ENCODE results near the gene GIPC1.
A peak's percentile ranks its signal among the peaks of the same experiment; 100 is the strongest.
"Not testable (repeated sequence)": the region's sequence is repeated elsewhere in the genome, so short reads cannot be mapped to it uniquely, and the experiment has no call there.

Gene GIPC1

DNA sequence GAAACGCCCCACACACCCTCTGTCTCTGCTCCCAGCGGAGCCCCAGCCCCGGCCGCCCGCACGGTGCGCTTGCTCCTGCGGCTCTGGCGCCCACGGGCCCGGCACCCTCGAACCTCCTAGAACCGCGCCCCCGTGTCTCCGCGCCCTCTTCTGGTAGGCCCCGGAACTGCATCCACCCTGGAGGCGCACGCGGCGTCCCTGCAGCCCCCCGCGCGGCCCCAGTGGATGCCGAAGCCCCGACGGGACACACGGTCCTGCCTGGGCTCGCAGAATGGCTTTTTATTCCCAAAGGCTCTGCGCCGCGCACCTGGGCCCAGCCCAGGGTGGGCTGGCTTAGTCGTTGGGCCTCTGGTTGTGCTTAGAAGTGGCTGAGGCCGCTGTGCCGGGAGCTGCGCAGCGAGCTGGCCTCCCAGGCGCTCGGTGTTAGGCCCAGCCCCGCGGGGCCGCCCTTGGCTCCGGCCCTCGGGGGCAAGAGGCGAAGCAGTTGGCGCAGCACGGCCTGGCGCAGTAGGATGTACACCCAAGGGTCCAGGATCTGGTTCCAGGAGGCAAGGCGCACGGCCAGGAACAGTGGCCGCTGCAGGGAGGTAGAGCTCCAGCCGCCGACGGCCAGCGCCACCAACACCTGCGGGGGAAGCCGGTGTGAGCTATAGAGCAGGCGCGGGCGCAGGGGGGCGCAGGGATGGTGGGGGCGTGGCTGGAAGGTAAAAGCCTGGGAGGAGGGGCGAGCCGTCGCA lies 23.6 kb downstream of the GIPC1 start:
- no peak for DNase-seq (ENCODE audit: low spot score)
- no peak for FAIRE-seq

DNA sequence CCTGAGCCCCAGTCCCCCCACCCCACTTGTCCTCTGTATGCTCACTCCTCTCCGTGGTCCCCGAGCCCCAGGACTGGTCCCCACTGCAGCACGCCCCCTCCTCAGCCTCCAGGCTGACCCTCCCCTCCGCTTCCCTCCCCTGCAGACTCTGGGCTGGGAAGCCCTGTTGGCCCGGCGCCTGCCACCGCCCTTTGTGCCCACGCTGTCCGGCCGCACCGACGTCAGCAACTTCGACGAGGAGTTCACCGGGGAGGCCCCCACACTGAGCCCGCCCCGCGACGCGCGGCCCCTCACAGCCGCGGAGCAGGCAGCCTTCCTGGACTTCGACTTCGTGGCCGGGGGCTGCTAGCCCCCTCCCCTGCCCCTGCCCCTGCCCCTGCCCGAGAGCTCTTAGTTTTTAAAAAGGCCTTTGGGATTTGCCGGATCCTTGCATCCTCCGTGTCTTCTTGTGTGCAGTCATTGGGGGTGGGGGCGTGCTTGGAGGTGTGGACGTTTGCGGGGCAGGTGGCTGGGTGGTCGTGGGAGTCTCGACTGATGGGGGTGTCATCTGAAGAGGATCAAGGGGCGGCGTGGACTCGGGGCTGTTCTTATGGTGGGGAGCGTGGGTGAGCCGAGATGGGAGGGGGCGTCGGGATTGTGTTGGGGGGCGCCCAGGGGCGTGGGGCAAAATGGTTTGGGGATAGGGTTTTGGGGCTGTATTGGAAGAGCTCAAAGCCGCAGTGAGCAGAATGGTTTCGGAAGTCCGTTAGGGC lies 24.3 kb downstream of the GIPC1 start:
- DNase-seq (ENCODE audit: low spot score) = no peak
- FAIRE-seq = no peak

DNA sequence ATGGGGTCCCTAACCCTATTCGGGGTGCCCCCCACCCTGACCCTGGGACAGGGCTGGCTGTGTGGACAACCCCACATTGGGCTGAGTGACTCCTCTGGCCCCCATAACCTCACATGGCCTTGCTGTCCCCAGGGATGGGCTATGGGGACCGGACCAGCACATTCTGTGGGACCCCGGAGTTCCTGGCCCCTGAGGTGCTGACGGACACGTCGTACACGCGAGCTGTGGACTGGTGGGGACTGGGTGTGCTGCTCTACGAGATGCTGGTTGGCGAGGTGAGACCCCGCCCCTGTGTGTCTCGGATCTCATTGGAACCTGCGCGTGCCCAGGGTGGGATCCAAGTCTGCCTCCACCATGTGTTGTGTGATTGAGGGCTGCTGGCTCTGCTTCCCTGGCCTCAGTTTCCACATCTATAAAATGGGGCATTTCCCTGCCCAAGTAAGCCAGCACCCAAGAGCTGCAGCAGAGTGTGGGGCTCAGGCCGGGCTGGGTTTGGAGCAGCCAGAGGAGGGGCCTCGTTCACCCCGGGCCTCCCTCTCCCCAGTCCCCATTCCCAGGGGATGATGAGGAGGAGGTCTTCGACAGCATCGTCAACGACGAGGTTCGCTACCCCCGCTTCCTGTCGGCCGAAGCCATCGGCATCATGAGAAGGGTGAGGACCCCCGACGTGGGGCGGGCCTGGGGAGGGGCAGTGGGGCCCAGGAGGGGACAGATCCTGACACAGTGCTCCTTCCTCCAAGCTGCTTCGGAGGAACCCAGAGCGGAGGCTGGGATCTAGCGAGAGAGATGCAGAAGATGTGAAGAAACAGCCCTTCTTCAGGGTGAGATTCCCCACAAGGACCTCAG lies 25.7 kb downstream of the GIPC1 start:
- FAIRE-seq (no peak), DNase-seq (ENCODE audit: low spot score) (no peak)

DNA sequence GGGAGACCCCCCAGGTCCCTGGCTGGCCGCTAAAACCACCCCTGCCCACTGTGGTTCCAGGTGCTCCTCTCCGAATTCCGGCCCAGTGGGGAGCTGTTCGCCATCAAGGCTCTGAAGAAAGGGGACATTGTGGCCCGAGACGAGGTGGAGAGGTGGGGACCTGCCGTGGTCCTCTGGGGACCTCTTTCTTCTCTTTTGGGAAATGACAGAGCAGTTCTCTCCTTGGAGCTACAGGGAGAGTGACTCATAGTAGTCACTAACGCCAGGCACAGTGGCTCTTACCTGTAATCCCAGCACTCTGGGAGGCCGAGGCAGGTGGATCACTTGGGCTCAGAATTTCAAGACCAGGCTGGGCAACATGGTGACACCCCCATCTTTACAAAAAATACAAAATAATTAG lies 28.1 kb downstream of the GIPC1 start:
- FAIRE-seq (no peak), DNase-seq (ENCODE audit: low spot score) (no peak)

DNA sequence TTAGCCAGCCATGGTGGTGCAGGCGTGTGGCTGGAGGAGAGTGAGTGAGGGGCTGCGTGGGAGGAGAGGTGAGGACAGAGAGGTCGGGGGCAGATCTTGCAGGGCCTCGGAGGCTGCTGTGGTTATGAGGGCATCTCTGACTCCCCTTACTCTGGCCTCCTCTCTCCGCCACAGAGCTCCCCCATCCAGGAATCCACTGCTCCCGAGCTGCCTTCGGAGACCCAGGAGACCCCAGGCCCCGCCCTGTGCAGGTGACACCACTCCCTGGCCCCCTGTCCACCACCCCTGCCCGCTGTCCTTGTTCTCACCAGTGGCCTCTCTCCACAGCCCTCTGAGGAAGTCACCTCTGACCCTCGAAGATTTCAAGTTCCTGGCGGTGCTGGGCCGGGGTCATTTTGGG lies 28.5 kb downstream of the GIPC1 start:
- DNase-seq (ENCODE audit: low spot score) (no peak), FAIRE-seq (no peak)

DNA sequence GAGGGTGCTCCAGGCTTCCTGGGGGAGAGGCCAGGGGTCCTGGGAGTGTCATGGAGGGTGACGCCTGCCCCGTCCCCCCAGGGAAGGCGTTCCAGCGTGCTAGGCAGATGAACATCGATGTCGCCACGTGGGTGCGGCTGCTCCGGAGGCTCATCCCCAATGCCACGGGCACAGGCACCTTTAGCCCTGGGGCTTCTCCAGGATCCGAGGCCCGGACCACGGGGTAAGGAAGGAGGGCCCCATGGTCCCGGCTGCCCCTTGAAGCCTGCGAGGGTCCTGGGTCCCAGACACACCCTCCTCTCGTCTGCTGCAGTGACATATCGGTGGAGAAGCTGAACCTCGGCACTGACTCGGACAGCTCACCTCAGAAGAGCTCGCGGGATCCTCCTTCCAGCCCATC lies 32.2 kb downstream of the GIPC1 start:
- no peak for FAIRE-seq
- no peak for DNase-seq (ENCODE audit: low spot score)

DNA sequence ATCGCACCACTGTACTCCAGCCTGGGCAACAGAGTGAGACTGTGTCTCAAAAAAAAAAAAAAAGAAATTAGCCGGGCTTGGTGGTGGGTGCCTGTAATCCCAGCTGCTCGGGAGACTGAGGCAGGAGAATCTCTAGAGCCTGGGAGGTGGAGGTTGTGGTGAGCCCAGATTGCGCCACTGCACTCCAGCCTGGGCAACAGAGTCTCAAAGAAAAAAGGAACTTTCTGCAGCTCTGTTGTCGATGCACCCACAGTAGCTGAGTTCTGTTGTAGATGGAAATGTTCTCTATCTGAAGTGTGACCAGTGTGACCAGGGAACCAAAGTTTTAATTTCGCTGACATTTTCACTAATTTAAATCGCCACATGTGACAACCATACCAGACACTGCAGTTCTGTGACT lies 33.5 kb downstream of the GIPC1 start:
- DNase-seq (ENCODE audit: low spot score) = not testable (repeated sequence)

DNA sequence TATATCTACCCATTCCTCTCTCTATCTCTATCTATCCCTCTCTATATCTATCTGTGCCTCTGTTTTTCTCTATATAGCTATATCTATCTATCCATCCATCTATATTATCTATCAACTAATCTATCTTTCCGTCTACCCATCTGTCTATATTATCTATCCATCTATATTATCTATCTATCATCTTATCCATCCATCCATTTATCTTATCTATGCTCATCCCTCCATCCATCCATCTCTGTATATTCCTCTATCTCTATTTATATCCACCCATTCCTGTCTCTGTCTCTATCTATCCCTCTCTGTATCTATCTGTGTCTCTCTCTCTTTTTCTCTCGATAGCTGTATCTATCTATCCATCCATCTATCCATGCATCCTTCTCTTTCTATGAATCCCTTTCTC lies 35.0 kb downstream of the GIPC1 start:
- FAIRE-seq = no peak
- DNase-seq (ENCODE audit: low spot score) = no peak

More for the DNA sequence above, 33.5 kb downstream of the GIPC1 start:
- FAIRE-seq = not testable (repeated sequence)

DNA sequence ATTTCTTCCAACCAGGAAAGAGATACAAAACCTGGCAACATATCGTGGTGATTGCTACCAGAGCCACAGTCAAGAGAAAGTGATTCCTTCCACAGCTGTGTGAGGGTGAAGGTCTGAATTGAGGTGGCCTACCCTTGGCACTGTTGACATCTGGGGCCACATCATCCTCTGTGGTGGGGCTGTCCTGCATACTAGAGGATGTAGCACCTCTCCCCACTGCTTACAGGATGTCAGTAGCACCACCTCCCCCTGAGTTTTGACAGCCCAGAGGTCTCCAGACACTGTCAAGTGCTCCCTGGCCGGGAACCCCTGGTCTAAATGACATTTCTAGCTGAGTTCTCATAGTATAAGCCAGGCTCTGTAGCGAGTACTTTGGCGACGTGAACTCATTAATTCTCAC lies 36.2 kb downstream of the GIPC1 start:
- no peak for FAIRE-seq
- no peak for DNase-seq (ENCODE audit: low spot score)

DNA sequence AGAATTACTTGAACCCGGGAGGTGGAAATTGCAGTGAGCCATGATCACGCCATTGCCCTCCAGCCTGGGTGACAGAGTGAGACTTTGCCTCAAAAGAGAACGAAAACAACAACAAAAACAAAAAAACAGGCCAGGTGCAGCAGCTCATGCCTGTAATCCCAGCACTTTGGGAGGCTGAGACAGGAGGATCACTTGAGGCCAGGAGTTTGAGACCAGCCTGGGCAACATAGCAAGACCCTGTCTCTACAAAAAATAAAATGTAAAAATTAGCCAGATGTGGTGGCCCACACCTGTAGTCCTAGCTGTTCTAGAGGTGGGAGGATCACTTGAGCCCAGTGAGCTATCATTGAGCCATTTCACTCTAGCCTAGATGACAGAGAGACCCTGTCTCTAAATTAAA lies 43.6 kb downstream of the GIPC1 start:
- not testable (repeated sequence) for FAIRE-seq; DNase-seq (ENCODE audit: low spot score)

DNA sequence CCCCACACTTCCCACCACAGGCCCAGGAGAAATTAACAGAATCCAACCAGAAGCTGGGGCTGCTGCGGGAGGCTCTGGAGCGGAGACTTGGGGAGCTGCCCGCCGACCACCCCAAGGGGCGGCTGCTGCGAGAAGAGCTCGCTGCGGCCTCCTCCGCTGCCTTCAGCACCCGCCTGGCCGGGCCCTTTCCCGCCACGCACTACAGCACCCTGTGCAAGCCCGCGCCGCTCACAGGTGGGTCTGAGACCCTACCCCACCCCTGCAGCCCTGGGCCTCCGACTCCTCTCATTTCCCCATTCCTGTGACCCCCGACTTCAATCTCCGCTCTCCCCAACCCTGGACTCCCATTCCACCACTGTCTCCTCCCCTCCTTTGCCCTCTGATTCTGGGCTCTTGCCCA lies 45.1 kb downstream of the GIPC1 start:
- FAIRE-seq (no peak), DNase-seq (ENCODE audit: low spot score) (no peak)

DNA sequence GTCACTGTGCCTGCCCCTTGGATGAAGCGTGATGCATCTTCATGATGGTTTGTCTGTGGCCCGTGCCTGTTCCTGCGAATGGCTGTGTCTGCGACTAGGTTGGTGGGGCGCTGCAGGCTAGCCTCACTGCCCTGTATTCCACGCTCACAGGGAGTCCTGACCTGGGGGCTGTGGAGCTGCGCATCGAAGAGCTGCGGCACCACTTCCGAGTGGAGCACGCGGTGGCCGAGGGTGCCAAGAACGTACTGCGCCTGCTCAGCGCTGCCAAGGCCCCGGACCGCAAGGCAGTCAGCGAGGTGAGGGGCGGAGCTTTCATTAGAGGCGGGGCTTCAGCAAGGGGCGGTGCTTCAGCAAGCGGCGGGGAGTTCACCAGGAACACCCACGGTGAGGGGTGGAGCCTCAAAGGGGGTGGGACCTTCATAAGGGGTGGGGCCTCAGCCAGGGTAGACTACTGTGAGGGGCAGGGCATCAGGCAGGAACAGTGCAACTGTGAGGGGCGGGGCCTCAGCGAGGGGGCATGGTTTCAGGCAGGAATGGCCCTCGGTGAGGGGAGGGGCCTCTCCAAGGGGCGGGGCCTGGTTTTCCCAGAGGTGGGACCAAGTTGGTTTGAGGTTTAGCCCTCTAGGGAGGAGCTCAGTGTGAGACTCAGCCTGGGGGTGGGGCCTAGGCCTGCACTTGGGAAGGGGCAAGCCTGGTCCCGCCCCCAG lies 45.6 kb downstream of the GIPC1 start:
- FAIRE-seq = no peak
- peak; percentile 17 for DNase-seq (ENCODE audit: low spot score)

DNA sequence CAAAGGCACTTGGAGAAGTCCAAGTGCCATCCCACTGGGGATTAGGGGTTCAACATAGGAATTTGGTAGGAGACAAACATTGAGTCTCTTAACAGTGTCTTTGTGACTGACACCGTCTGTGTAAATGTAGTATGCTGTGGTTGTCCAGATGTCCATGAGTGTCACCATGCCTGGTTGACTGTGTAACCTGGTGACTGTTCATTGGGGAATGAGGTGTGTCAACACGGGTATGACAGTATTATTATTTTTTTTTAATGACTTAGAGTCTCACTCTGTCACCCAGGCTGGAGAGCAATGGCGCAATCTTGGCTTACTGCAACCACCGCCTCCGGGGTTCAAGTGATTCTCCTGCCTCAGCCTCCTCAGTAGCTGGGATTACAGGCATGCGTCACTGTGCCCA lies 46.6 kb downstream of the GIPC1 start:
- peak; percentile 16 for DNase-seq (ENCODE audit: low spot score)
- no peak for FAIRE-seq

DNA sequence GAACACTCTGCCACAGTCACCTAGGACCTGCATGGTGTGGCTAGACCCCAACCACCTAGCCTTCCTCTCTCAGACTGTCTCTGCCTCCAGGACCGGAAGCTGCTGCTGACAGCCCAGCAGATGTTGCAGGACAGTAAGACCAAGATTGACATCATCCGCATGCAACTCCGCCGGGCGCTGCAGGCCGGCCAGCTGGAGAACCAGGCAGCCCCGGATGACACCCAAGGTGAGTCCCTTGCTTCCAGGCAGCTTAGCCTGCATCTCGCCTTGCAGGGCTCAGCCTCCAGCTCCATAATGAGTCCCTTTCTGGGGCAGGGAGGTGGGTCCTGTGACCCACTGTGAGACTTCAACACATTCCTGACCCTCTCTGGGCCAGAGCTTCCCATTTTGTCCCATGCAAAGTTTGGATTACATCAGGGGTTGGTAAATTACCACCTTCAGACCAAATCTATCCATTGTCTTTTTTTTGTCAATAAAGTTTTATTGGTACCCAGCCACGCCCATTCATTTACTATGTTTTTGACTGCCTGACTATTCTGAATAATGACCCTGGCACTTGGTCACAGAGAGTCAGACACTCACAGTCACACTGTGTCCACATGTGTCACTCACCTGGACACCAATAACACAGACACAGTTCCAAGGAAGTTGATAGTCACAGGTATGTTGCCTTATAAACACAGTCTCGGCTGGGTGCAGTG lies 49.4 kb downstream of the GIPC1 start:
- DNase-seq (ENCODE audit: low spot score) (no peak), FAIRE-seq (no peak)

DNA sequence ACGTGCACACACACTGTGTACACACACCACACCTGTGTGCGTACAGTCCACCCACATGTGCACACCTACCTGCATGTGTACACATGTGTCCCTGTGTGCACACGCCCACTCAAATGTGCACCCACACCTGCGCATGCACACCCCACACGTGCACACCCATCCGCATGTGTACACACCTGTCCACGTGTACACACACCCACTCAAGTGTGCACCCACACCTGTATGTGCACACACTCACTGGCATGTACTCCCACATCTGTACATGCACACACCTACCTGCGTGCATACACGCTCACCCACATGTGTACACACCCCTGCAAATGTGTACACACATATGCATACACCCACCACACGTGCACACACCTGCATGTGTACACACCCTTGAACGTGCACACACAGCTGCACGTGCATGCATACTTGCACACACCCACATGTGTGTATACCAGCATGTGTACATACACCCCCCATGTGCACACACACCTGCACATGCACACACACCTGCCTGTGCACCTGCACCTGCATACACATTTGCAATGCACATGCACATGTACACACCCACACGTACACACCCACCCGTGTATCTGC lies 52.2 kb downstream of the GIPC1 start:
- DNase-seq (ENCODE audit: low spot score) (no peak), FAIRE-seq (no peak)

DNA sequence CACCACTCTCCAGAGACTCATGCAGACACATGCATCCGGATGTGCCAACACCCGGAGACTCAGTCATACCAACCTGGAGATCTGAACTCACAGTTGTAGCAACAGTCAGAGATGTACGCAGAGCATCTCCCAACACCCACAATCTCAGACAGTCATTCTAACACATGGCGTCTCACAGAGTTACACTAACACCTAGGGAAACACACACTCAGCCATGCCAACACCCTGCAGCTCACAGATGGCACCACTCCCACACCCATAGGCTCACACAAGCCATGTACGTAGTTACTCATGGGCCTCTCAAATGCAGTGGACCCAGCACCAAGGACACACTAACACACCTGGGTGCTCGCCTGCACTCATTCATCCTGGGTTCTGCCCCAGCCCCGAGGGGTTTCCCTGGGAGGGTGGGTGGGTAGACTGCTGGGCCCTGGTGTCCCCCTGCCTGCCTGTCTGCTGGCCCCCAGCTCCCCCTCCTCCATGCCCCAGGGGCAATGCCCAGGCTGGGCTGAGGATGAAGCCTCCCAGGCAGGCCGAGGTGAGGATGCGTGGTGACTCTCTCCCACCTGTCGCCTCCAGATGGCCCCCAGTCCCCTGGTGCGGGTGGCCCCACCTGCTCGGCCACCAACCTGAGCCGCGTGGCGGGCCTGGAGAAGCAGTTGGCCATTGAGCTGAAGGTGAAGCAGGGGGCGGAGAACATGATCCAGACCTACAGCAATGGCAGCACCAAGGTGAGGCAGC lies 52.9 kb downstream of the GIPC1 start:
- DNase-seq (ENCODE audit: low spot score) = no peak
- no peak for FAIRE-seq

DNA sequence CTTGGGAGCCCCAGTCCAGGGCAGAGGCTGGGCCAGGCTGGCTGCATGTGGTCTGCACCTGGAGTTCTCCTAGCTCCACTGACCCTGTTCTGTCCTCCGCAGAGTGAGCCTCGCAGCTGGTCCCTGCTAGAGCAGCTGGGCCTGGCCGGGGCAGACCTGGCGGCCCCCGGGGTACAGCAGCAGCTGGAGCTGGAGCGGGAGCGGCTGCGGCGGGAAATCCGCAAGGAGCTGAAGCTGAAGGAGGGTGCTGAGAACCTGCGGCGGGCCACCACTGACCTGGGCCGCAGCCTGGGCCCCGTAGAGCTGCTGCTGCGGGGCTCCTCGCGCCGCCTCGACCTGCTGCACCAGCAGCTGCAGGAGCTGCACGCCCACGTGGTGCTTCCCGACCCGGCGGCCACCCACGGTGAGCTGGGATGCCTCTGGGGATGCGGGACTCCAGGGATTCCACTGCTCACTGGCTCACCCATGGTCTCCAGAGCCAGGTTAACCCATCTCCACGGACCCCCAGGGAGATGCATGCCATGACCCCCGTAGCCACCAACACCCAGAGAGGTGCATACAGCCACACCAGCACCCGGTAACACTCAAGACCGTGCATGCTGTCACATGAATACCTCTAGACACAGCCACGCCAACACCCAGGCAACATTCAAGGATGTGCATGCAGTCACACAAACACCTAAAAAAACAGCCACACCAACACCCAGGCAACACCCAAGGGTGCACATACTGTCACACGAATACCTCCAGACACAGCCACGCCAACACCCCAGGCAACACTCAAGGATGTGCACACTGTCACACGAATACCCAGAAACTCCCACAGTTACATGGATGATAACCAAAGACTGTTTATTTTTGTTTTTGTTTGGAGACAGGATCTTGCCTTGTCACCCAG lies 54.6 kb downstream of the GIPC1 start:
- FAIRE-seq = no peak
- no peak for DNase-seq (ENCODE audit: low spot score)

DNA sequence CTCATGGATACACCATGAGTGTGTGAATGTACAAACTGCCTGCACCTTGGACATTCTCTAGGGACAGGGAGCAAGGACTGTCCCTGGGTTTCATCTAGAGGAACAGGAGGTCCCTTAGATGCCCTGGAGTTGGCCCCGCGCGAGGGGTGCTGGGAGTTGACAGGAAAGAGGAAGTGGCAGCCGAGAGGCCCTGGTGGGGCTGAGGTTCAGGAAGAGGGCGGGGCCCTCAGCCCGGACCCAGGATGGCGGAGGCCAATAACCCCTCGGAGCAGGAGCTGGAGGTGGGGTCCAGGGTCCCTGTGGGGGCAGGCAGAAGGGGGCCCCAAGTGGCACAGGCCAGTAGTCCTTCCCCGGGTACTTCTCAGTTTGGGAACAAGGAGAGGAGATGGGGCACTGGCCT lies 55.9 kb downstream of the GIPC1 start:
- no peak for DNase-seq (ENCODE audit: low spot score)
- FAIRE-seq = no peak

DNA sequence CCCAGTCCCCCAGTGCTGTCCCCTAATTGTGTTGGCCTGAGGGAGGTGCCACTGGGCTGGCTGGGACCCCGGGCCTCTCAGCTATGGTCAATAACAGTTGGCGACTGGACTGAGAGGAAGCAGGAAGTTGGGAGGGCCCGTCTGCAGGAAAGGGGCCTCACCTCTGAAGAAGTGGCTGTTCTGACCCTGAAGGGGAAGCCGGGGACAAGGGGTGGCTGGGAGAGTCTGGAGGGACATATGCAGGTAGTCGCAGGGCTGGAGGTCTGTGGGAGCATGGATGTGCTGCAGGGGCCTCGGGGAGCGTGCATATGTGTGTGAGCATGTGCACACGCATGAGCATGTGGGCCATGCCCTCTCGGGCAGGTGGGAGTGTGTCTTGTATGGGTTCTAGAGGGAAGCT lies 56.9 kb downstream of the GIPC1 start:
- FAIRE-seq = no peak
- DNase-seq (ENCODE audit: low spot score) = no peak

Measured in RCC 7860 (cell line).